ENCODE measurements around the gene CHST7.

DNA sequence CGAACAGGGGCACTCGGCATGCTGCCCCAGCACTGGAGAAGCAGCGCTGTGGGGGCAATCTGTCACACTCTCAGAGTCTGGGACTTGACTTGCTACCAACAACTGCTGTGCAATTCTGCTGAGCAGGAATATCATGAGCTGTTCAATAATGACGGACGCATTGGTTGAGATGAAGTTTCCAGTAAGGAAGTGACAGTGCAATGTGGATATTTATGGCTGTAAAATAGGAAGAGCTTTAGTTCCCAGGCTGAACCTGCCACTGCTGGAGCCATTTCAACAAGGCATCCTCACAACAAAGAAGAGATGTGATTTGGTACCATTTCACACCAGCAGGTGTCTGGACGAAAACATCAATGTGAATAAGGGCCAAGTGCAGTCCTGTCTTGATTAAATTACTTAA, 24.2 kb downstream of the CHST7 start:
- TF ChIP-seq, protein P1, sequence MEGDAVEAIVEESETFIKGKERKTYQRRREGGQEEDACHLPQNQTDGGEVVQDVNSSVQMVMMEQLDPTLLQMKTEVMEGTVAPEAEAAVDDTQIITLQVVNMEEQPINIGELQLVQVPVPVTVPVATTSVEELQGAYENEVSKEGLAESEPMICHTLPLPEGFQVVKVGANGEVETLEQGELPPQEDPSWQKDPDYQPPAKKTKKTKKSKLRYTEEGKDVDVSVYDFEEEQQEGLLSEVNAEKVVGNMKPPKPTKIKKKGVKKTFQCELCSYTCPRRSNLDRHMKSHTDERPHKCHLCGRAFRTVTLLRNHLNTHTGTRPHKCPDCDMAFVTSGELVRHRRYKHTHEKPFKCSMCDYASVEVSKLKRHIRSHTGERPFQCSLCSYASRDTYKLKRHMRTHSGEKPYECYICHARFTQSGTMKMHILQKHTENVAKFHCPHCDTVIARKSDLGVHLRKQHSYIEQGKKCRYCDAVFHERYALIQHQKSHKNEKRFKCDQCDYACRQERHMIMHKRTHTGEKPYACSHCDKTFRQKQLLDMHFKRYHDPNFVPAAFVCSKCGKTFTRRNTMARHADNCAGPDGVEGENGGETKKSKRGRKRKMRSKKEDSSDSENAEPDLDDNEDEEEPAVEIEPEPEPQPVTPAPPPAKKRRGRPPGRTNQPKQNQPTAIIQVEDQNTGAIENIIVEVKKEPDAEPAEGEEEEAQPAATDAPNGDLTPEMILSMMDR (IDR thresholded peaks at IDR 0.05): no peak
- TF ChIP-seq POLR2A (IDR thresholded peaks at IDR 0.05): no peak

Measured in ovary (tissue), 3 donors.